Loucy (cell line): ENCODE measurements around the gene KCNA3.

ENCODE experiments used
- H2AFZ ChIP-seq: fragments of 200-600 bp; sonication (generic); 2 replicates; pipeline ENCODE4 v1.6.0; 2016; ENCODE audit warnings: antibody characterized with exemption, mild to moderate bottlenecking, low read length, moderate library complexity
- H3F3A ChIP-seq: fragments of 200-600 bp; 2 replicates; pipeline ENCODE4 v1.6.0; 2016; ENCODE audit warnings: antibody characterized with exemption, low read depth, mild to moderate bottlenecking
- H3K27me3 ChIP-seq: fragments of 200-600 bp; sonication (generic); 2 replicates; pipeline ENCODE4 v1.6.1; 2014; ENCODE audit warnings: low read length, mild to moderate bottlenecking; ENCODE audit not compliant: insufficient read depth, poor library complexity, severe bottlenecking
- H3K36me3 ChIP-seq: fragments of 200-600 bp; sonication (generic); 2 replicates; pipeline ENCODE4 v1.6.1; 2016; ENCODE audit warnings: low read length; ENCODE audit not compliant: insufficient read depth
- H3K4me1 ChIP-seq: fragments of 200-600 bp; sonication (generic); 2 replicates; pipeline ENCODE4 v1.5.1; 2014; ENCODE audit warnings: low read length, mild to moderate bottlenecking; ENCODE audit not compliant: insufficient read depth, poor library complexity, severe bottlenecking
- H3K4me2 ChIP-seq: fragments of 200-600 bp; sonication (generic); 2 replicates; pipeline ENCODE4 v1.6.0; 2014; ENCODE audit warnings: antibody characterized with exemption, low read length, low read depth, mild to moderate bottlenecking; ENCODE audit not compliant: poor library complexity, severe bottlenecking
- H3K4me3 ChIP-seq: fragments of 200-600 bp; sonication (generic); 2 replicates; pipeline ENCODE4 v1.5.1; 2014; ENCODE audit warnings: low read length, mild to moderate bottlenecking, mixed read lengths; ENCODE audit not compliant: poor library complexity, severe bottlenecking
- H3K79me2 ChIP-seq: fragments of 200-600 bp; sonication (generic); 2 replicates; pipeline ENCODE4 v1.6.1; 2014; ENCODE audit warnings: low read length; ENCODE audit not compliant: insufficient read depth
- H3K9ac ChIP-seq: fragments of 200-600 bp; sonication (generic); 2 replicates; pipeline ENCODE4 v1.6.0; 2014; ENCODE audit warnings: mild to moderate bottlenecking, low read depth, low read length, moderate library complexity; ENCODE audit not compliant: poor library complexity, severe bottlenecking
- H3K9me2 ChIP-seq: fragments of 200-600 bp; sonication (generic); replicated peaks from 2 replicates; pipeline ENCODE4 v1.6.1; 2016; ENCODE audit warnings: low read depth, low read length, mixed read lengths
- H3K9me3 ChIP-seq: fragments of 200-600 bp; sonication (generic); 2 replicates; pipeline ENCODE4 v1.6.1; 2014; ENCODE audit warnings: mild to moderate bottlenecking, antibody characterized with exemption, low read length, low read depth; ENCODE audit not compliant: insufficient read depth
- H4K20me1 ChIP-seq: fragments of 200-600 bp; sonication (generic); 2 replicates; pipeline ENCODE4 v1.6.0; 2014; ENCODE audit warnings: antibody characterized with exemption, low read length, mild to moderate bottlenecking; ENCODE audit not compliant: insufficient read depth, poor library complexity, severe bottlenecking
- CTCF ChIP-seq: fragments of 200-600 bp; sonication (generic); conservative IDR thresholded peaks from 2 replicates; pipeline ENCODE4 v1.5.1; 2014; ENCODE audit warnings: mild to moderate bottlenecking, antibody characterized with exemption, low read length
- EZH2phosphoT487 ChIP-seq: fragments of 200-600 bp; IDR thresholded peaks from 2 replicates; pipeline ENCODE4 v1.6.1; 2018; ENCODE audit warnings: antibody characterized with exemption, mild to moderate bottlenecking, moderate library complexity, borderline replicate concordance

KCNA3 gene

GRCh38 chr1:110700767-110701166, 26.0 kb upstream of the KCNA3 start:
- H3K79me2 ChIP-seq = no peaks in the 10 kb centered on the region
- no peaks in the 10 kb centered on the region for H4K20me1 ChIP-seq
- no peaks in the 10 kb centered on the region for H3K9me3 ChIP-seq
- H3K27me3 ChIP-seq = no peaks in the 10 kb centered on the region
- no peak for TF ChIP-seq CTCF
- no peaks in the 10 kb centered on the region for H3F3A ChIP-seq
- H3K9ac ChIP-seq = no peak overlapping the region
- H3K9me2 ChIP-seq = no peaks in the 10 kb centered on the region
- no peak overlapping the region for H3K4me3 ChIP-seq
- H3K4me2 ChIP-seq = no peak overlapping the region
- no peaks in the 10 kb centered on the region for H3K4me1 ChIP-seq
- H2AFZ ChIP-seq = no peak overlapping the region
- H3K36me3 ChIP-seq = no peaks in the 10 kb centered on the region

- no peaks in the 10 kb centered on the region for H3K9me3 ChIP-seq
- H3K4me3 ChIP-seq = no peak overlapping the region
- H3K4me1 ChIP-seq = no peaks in the 10 kb centered on the region
- H3K27me3 ChIP-seq = no peaks in the 10 kb centered on the region
- no peaks in the 10 kb centered on the region for H3K9me2 ChIP-seq
- H2AFZ ChIP-seq = no peak overlapping the region
- no peaks in the 10 kb centered on the region for H3F3A ChIP-seq
- H4K20me1 ChIP-seq = no peaks in the 10 kb centered on the region
- H3K36me3 ChIP-seq = no peaks in the 10 kb centered on the region
- TF ChIP-seq CTCF (no peak), EZH2phosphoT487 (no peak)
- H3K79me2 ChIP-seq = no peaks in the 10 kb centered on the region
- no peak overlapping the region for H3K4me2 ChIP-seq
- H3K9ac ChIP-seq = no peak overlapping the region
Observed at GRCh38 chr1:110697606-110698005, 22.9 kb upstream of the KCNA3 start.

- no peaks in the 10 kb centered on the region for H3K79me2 ChIP-seq
- H3K9me2 ChIP-seq = no peaks in the 10 kb centered on the region
- H3F3A ChIP-seq = no peaks in the 10 kb centered on the region
- no peak overlapping the region for H3K4me2 ChIP-seq
- no peaks in the 10 kb centered on the region for H3K9me3 ChIP-seq
- no peak for TF ChIP-seq EZH2phosphoT487
- no peak for TF ChIP-seq CTCF
- H3K9ac ChIP-seq = no peak overlapping the region
- no peaks in the 10 kb centered on the region for H3K4me1 ChIP-seq
- H3K4me3 ChIP-seq = no peak overlapping the region
- no peaks in the 10 kb centered on the region for H4K20me1 ChIP-seq
- no peaks in the 10 kb centered on the region for H3K27me3 ChIP-seq
- no peak overlapping the region for H2AFZ ChIP-seq
- no peaks in the 10 kb centered on the region for H3K36me3 ChIP-seq
Observed at GRCh38 chr1:110696818-110697217, 22.1 kb upstream of the KCNA3 start.
